ENCODE results near the gene SRSF5.

The SRSF5 gene

DNA sequence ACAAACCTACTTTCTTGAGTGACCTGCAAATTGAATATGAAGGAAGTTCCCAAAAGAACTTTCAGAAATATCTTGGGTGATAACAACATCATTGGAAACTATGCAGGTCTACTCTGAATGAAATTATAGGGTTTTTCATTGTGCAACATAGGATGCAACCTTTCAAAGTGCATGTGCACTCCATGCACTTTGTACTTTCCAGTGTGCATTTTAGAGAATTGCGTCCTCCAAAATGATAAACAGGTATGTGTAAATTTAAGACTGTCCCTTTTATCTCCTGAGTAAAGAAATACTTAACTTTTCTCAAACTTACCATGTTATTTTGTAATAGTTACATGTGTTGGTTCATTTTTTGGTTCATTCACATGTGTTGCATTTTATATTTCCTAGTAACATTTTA is 13.2 kb downstream of the SRSF5 start:
- TF ChIP-seq, protein P1, sequence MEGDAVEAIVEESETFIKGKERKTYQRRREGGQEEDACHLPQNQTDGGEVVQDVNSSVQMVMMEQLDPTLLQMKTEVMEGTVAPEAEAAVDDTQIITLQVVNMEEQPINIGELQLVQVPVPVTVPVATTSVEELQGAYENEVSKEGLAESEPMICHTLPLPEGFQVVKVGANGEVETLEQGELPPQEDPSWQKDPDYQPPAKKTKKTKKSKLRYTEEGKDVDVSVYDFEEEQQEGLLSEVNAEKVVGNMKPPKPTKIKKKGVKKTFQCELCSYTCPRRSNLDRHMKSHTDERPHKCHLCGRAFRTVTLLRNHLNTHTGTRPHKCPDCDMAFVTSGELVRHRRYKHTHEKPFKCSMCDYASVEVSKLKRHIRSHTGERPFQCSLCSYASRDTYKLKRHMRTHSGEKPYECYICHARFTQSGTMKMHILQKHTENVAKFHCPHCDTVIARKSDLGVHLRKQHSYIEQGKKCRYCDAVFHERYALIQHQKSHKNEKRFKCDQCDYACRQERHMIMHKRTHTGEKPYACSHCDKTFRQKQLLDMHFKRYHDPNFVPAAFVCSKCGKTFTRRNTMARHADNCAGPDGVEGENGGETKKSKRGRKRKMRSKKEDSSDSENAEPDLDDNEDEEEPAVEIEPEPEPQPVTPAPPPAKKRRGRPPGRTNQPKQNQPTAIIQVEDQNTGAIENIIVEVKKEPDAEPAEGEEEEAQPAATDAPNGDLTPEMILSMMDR (IDR thresholded peaks at IDR 0.05; ENCODE audit: low read depth, low read length): no peak
- TF ChIP-seq EZH2phosphoT487 (IDR thresholded peaks at IDR 0.05; ENCODE audit: low read depth): no peak
- no peak overlapping the region for H3K4me3 ChIP-seq (ENCODE audit: low read length)
- H3K4me2 ChIP-seq (ENCODE audit: low read length): no peak overlapping the region
- H3K79me2 ChIP-seq (ENCODE audit: low read length): peaks cover 7% of the 10 kb centered on the region
- H3K36me3 ChIP-seq (replicated peaks; ENCODE audit: low read depth, low read length): peaks cover 54% of the 10 kb centered on the region
- H4K20me1 ChIP-seq (ENCODE audit: insufficient read depth, low read length): peaks cover 19% of the 10 kb centered on the region
- no peak overlapping the region for H2AFZ ChIP-seq (ENCODE audit: low read depth, low read length)
- no peaks in the 10 kb centered on the region for H3K27me3 ChIP-seq (ENCODE audit: low read depth, low read length)
- no peak overlapping the region for H3K9ac ChIP-seq (ENCODE audit: low read length)
- no peaks in the 10 kb centered on the region for H3K9me3 ChIP-seq (ENCODE audit: insufficient read depth, low read length)
- H3K4me1 ChIP-seq (ENCODE audit: low read length): 0 out of 2 replicates have a peak, but pooled peaks cover 2% of the 10 kb centered on the region
- no peak overlapping the region for H3K27ac ChIP-seq (ENCODE audit: low read length)

DNA sequence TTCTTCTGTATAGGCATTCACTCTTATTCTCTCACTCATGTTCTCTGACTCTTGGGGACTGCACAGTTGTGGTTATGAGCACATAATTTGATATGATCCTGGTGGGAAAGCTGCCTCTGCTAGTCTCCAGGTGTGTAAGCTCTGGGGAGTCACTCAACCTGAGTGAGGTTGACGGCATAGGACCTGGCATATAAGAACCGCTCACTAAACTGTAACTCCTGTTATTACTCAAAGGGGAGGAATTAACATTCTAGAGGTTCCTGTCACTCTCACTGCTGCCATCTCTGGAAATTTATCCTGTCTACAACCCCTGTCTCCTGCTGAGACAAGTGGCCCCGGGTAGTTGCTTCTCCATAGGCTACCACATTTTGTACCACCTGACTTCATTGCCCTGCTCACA is 14.0 kb downstream of the SRSF5 start:
- no peak overlapping the region for H3K9ac ChIP-seq (ENCODE audit: low read length)
- H3K79me2 ChIP-seq (ENCODE audit: low read length): peaks cover 7% of the 10 kb centered on the region
- no peak overlapping the region for H3K4me3 ChIP-seq (ENCODE audit: low read length)
- peaks cover 45% of the 10 kb centered on the region for H3K36me3 ChIP-seq (replicated peaks; ENCODE audit: low read depth, low read length)
- H2AFZ ChIP-seq (ENCODE audit: low read depth, low read length): no peak overlapping the region
- TF ChIP-seq EZH2phosphoT487 (IDR thresholded peaks at IDR 0.05; ENCODE audit: low read depth): no peak
- TF ChIP-seq, protein P1 (IDR thresholded peaks at IDR 0.05; ENCODE audit: low read depth, low read length): no peak
- H3K27me3 ChIP-seq (ENCODE audit: low read depth, low read length): no peaks in the 10 kb centered on the region
- H3K27ac ChIP-seq (ENCODE audit: low read length): no peak overlapping the region
- H4K20me1 ChIP-seq (ENCODE audit: insufficient read depth, low read length): peaks cover 19% of the 10 kb centered on the region
- H3K4me1 ChIP-seq (ENCODE audit: low read length): 0 out of 2 replicates have a peak, but pooled peaks cover 2% of the 10 kb centered on the region
- no peaks in the 10 kb centered on the region for H3K9me3 ChIP-seq (ENCODE audit: insufficient read depth, low read length)
- no peak overlapping the region for H3K4me2 ChIP-seq (ENCODE audit: low read length)

DNA sequence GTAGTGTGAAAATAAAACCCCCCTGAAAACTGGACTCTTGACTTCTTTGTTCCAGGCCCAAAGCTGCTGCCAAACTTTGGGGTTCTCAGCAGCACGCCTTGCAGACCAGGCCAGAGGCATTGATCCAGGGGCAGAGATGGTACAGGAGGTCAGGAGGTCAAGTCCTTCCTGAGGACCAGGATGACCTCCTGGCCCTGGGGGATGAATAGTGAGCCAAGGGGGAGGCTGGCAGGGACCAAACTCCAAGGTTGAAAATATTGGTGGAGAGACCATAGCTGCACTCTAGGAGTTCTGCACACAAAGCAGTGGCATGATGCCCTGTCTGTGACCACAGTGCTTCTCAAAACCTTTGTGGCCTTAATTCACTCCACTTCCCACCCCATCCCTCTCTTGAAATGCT is 18.0 kb downstream of the SRSF5 start:
- no peaks in the 10 kb centered on the region for H3K9me3 ChIP-seq (ENCODE audit: insufficient read depth, low read length)
- peaks cover 13% of the 10 kb centered on the region for H3K36me3 ChIP-seq (replicated peaks; ENCODE audit: low read depth, low read length)
- H3K4me1 ChIP-seq (ENCODE audit: low read length): 0 out of 2 replicates have a peak, but pooled peaks cover 2% of the 10 kb centered on the region
- H3K9ac ChIP-seq (ENCODE audit: low read length): no peak overlapping the region
- H2AFZ ChIP-seq (ENCODE audit: low read depth, low read length): no peak overlapping the region
- no peaks in the 10 kb centered on the region for H3K27me3 ChIP-seq (ENCODE audit: low read depth, low read length)
- no peak overlapping the region for H3K4me2 ChIP-seq (ENCODE audit: low read length)
- H3K4me3 ChIP-seq (ENCODE audit: low read length): no peak overlapping the region
- no peak overlapping the region for H3K27ac ChIP-seq (ENCODE audit: low read length)
- no peaks in the 10 kb centered on the region for H3K79me2 ChIP-seq (ENCODE audit: low read length)
- TF ChIP-seq, protein P1 (IDR thresholded peaks at IDR 0.05; ENCODE audit: low read depth, low read length): no peak
- TF ChIP-seq EZH2phosphoT487 (IDR thresholded peaks at IDR 0.05; ENCODE audit: low read depth): no peak
- H4K20me1 ChIP-seq (ENCODE audit: insufficient read depth, low read length): no peaks in the 10 kb centered on the region

DNA sequence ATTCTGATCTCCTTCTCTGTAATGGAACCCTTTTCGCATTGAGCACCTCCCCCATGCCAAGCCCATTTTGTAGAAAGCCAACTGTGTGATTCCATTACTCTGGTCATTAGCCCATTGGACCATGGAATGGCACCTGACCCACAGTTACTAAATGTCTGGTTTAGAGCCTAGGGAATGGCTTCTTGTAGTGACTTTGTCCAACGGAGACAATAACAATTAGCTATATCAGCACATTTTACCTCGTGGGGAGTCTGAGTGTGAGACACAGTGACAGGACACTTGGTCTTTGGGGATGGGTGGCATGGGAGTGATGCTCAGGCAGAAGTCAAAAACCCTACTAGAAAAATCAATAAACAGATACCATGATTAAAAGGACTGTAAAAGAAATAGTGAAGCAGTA is 19.7 kb downstream of the SRSF5 start:
- H3K79me2 ChIP-seq (ENCODE audit: low read length): no peaks in the 10 kb centered on the region
- TF ChIP-seq, protein P1 (IDR thresholded peaks at IDR 0.05; ENCODE audit: low read depth, low read length): no peak
- TF ChIP-seq EZH2phosphoT487 (IDR thresholded peaks at IDR 0.05; ENCODE audit: low read depth): no peak
- H4K20me1 ChIP-seq (ENCODE audit: insufficient read depth, low read length): no peaks in the 10 kb centered on the region
- no peak overlapping the region for H3K4me3 ChIP-seq (ENCODE audit: low read length)
- H3K27me3 ChIP-seq (ENCODE audit: low read depth, low read length): no peaks in the 10 kb centered on the region
- H3K36me3 ChIP-seq (replicated peaks; ENCODE audit: low read depth, low read length): peaks cover 5% of the 10 kb centered on the region
- no peaks in the 10 kb centered on the region for H3K9me3 ChIP-seq (ENCODE audit: insufficient read depth, low read length)
- H3K27ac ChIP-seq (ENCODE audit: low read length): no peak overlapping the region
- H3K4me1 ChIP-seq (ENCODE audit: low read length): no peaks in the 10 kb centered on the region
- H3K9ac ChIP-seq (ENCODE audit: low read length): no peak overlapping the region
- H2AFZ ChIP-seq (ENCODE audit: low read depth, low read length): no peak overlapping the region
- no peak overlapping the region for H3K4me2 ChIP-seq (ENCODE audit: low read length)
